ENCODE data around the gene IFI6.
"Not testable (repeated sequence)": the region's sequence is repeated elsewhere in the genome, so short reads cannot be mapped to it uniquely, and the experiment has no call there.

IFI6 gene

GRCh38 chr1:27633298-27633610 lies 38.7 kb downstream of the IFI6 start:
- TF ChIP-seq, protein P1, sequence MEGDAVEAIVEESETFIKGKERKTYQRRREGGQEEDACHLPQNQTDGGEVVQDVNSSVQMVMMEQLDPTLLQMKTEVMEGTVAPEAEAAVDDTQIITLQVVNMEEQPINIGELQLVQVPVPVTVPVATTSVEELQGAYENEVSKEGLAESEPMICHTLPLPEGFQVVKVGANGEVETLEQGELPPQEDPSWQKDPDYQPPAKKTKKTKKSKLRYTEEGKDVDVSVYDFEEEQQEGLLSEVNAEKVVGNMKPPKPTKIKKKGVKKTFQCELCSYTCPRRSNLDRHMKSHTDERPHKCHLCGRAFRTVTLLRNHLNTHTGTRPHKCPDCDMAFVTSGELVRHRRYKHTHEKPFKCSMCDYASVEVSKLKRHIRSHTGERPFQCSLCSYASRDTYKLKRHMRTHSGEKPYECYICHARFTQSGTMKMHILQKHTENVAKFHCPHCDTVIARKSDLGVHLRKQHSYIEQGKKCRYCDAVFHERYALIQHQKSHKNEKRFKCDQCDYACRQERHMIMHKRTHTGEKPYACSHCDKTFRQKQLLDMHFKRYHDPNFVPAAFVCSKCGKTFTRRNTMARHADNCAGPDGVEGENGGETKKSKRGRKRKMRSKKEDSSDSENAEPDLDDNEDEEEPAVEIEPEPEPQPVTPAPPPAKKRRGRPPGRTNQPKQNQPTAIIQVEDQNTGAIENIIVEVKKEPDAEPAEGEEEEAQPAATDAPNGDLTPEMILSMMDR (IDR thresholded peaks at IDR 0.05; ENCODE audit: low read depth, low read length) = no peak
- H3K4me3 ChIP-seq (ENCODE audit: low read depth, low read length) = no peak overlapping the region

GRCh38 chr1:27632387-27633297 lies 39.4 kb downstream of the IFI6 start:
- H3K4me3 ChIP-seq (ENCODE audit: low read depth, low read length) = no peak overlapping the region
- TF ChIP-seq, protein P1 (IDR thresholded peaks at IDR 0.05; ENCODE audit: low read depth, low read length) = no peak

- H3K4me3 ChIP-seq (ENCODE audit: low read depth, low read length) = no peak overlapping the region
Observed at GRCh38 chr1:27630859-27631491, 41.0 kb downstream of the IFI6 start.

DNA sequence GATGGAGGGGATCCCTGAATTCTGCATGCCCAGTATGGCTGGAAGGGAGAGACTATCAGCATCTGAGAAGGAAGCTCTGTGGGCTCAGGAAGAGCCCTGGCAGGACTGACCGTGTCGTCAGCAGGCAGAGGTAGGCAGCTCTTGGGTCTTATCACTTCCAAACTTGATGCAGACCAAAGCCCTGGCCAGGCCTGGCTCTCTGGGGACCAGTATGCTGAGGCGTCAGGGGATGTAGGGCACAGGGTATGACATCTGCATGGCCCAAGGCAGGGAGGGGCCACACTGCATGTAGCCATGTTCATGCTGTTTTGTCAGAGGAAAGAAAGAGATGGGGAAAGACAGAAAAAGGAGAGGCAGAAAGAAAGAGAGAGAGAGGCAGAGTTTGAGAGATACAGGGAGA lies 43.3 kb downstream of the IFI6 start:
- TF ChIP-seq, protein P1 (IDR thresholded peaks at IDR 0.05; ENCODE audit: low read depth, low read length) = no peak
- no peak overlapping the region for H3K4me3 ChIP-seq (ENCODE audit: low read depth, low read length)

More at GRCh38 chr1:27630859-27631491, 41.0 kb downstream of the IFI6 start:
- TF ChIP-seq, protein P1 (IDR thresholded peaks at IDR 0.05; ENCODE audit: low read depth, low read length) = no peak

GRCh38 chr1:27627733-27628132 lies 44.3 kb downstream of the IFI6 start:
- not testable (repeated sequence) for H3K4me3 ChIP-seq (ENCODE audit: low read depth, low read length)

DNA sequence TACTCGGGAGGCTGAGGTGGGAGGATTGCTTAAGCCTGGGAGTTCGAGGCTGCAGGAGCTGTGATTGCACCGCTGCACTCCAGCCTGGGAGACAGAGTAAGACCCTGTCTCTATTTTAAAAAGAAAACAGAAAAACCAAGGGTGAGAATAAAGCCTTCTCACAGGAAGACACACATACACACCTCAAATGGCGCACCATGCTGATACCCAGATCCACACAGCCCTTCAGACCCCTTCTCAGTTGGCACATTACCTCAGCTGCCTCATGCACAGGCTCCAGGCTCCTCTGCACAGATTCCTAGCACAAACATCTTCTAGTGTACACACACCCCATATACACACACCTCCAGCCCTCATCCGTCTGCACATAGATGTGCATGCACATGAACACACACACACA lies 44.9 kb downstream of the IFI6 start:
- no peak overlapping the region for H3K4me3 ChIP-seq (ENCODE audit: low read depth, low read length)
- TF ChIP-seq, protein P1 (IDR thresholded peaks at IDR 0.05; ENCODE audit: low read depth, low read length) = no peak

- TF ChIP-seq, protein P1 (IDR thresholded peaks at IDR 0.05; ENCODE audit: low read depth, low read length) = no peak
- no peak overlapping the region for H3K4me3 ChIP-seq (ENCODE audit: low read depth, low read length)
Observed at GRCh38 chr1:27626031-27626935, 45.7 kb downstream of the IFI6 start.

All from WI38 (cell line).